Parathyroid adenoma (tissue), 2 donors: Measurements from ENCODE around the gene PDCL2.

Experiments used
- H2AFZ ChIP-seq: fragments of 300-600 bp; sonication (generic); one replicate; pipeline ENCODE4 v1.7.0; 2017; ENCODE audit warnings: antibody characterized with exemption, mild to moderate bottlenecking
- H3K27ac ChIP-seq: fragments of 300-600 bp; sonication (generic); one replicate; pipeline ENCODE4 v1.7.0; 2017
- H3K27me3 ChIP-seq: fragments of 300-600 bp; sonication (generic); one replicate; pipeline ENCODE4 v1.7.0; 2017; ENCODE audit warnings: low read length; ENCODE audit not compliant: control insufficient read depth, insufficient read depth
- H3K36me3 ChIP-seq: fragments of 300-600 bp; sonication (generic); one replicate; pipeline ENCODE4 v1.7.0; 2017; ENCODE audit warnings: low read length; ENCODE audit not compliant: control insufficient read depth, insufficient read depth
- H3K4me1 ChIP-seq: fragments of 300-600 bp; sonication (generic); one replicate; pipeline ENCODE4 v1.7.0; 2017; ENCODE audit warnings: control low read depth
- H3K4me2 ChIP-seq: fragments of 300-600 bp; sonication (generic); one replicate; pipeline ENCODE4 v1.7.0; 2017; ENCODE audit warnings: low read length
- H3K4me3 ChIP-seq: fragments of 300-600 bp; sonication (generic); one replicate; pipeline ENCODE4 v1.7.0; 2017; ENCODE audit warnings: low read depth, low read length
- H3K79me2 ChIP-seq: fragments of 300-600 bp; sonication (generic); one replicate; pipeline ENCODE4 v1.7.0; 2017; ENCODE audit warnings: control low read depth
- H3K9ac ChIP-seq: fragments of 300-600 bp; sonication (generic); one replicate; pipeline ENCODE4 v1.7.0; 2017; ENCODE audit warnings: mild to moderate bottlenecking
- H3K9me3 ChIP-seq: fragments of 300-600 bp; sonication (generic); one replicate; pipeline ENCODE4 v1.7.0; 2017; ENCODE audit warnings: low read length; ENCODE audit not compliant: control insufficient read depth
- TF ChIP-seq, protein P1 (sequence below): fragments of 300-600 bp; sonication (generic); IDR thresholded peaks from one replicate; pipeline ENCODE4 v1.7.0; 2017; ENCODE audit warnings: antibody characterized with exemption, mild to moderate bottlenecking
- donor health status: primary hyperparathyroidism.

The PDCL2 gene

DNA sequence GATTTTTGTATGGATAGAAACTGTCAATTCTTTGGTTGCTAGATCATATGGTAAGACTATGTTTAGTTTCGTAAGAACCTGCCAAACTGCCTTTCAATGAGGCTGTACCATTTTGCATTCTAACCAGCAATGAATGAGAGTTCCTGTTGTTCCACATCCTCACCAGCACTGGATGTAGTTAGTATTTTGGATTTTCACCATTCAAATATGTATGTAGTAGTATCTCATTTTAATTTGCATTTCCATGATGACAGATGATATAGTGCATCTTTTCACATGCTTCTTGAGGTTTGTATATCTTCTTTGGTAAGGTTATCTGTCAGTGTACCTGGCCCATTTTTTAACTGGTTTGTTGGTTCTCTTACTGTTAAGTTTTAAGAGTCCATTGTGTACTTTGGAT is 80.0 kb downstream of the PDCL2 start:
- Histone ChIP-seq H3K4me3 (no peak overlapping the region), H2AFZ (no peak overlapping the region), H3K36me3 (no peaks in the 10 kb centered on the region)

DNA sequence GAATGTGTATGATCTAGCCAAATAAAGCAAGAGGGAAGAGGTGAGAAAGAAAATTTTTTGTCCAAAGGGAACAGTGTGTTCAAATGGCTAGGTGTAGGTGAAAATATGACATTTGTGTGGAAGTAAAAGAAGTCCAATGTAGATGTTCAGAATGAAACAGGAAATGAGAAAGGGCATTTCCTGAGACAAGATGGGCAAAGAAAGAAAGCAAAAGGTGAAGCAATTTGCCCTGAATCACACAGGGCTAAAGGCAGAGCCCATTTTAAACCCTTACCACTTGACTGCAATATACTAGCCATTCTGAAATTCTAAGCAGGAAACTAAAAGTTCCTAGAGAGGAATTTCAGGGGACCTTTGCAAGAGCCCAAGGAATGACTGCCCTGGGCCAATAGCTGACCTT is 81.4 kb downstream of the PDCL2 start:
- H3K4me3 ChIP-seq, result no peak overlapping the region
- no peak overlapping the region for H3K9ac ChIP-seq
- no peaks in the 10 kb centered on the region for H3K36me3 ChIP-seq
- no peak overlapping the region for H3K4me2 ChIP-seq
- TF ChIP-seq, protein P1, sequence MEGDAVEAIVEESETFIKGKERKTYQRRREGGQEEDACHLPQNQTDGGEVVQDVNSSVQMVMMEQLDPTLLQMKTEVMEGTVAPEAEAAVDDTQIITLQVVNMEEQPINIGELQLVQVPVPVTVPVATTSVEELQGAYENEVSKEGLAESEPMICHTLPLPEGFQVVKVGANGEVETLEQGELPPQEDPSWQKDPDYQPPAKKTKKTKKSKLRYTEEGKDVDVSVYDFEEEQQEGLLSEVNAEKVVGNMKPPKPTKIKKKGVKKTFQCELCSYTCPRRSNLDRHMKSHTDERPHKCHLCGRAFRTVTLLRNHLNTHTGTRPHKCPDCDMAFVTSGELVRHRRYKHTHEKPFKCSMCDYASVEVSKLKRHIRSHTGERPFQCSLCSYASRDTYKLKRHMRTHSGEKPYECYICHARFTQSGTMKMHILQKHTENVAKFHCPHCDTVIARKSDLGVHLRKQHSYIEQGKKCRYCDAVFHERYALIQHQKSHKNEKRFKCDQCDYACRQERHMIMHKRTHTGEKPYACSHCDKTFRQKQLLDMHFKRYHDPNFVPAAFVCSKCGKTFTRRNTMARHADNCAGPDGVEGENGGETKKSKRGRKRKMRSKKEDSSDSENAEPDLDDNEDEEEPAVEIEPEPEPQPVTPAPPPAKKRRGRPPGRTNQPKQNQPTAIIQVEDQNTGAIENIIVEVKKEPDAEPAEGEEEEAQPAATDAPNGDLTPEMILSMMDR, result no peak
- no peaks in the 10 kb centered on the region for H3K9me3 ChIP-seq
- no peaks in the 10 kb centered on the region for H3K4me1 ChIP-seq
- H3K79me2 ChIP-seq, result no peaks in the 10 kb centered on the region
- no peak overlapping the region for H2AFZ ChIP-seq
- no peak overlapping the region for H3K27ac ChIP-seq
- H3K27me3 ChIP-seq, result no peaks in the 10 kb centered on the region

More for the DNA sequence above, 80.0 kb downstream of the PDCL2 start:
- H3K4me1 ChIP-seq, result no peaks in the 10 kb centered on the region
- no peak overlapping the region for H3K27ac ChIP-seq
- TF ChIP-seq, protein P1, result no peak
- no peak overlapping the region for H3K4me2 ChIP-seq
- no peaks in the 10 kb centered on the region for H3K79me2 ChIP-seq
- no peaks in the 10 kb centered on the region for H3K27me3 ChIP-seq
- no peaks in the 10 kb centered on the region for H3K9me3 ChIP-seq
- no peak overlapping the region for H3K9ac ChIP-seq

GRCh38 chr4:55509266-55509665 is 82.8 kb downstream of the PDCL2 start:
- no peak overlapping the region for H3K4me3 ChIP-seq
- no peak overlapping the region for H3K9ac ChIP-seq
- no peak overlapping the region for H3K27ac ChIP-seq
- H3K36me3 ChIP-seq, result no peaks in the 10 kb centered on the region
- TF ChIP-seq, protein P1, result no peak
- H3K9me3 ChIP-seq, result no peaks in the 10 kb centered on the region
- no peaks in the 10 kb centered on the region for H3K79me2 ChIP-seq
- no peak overlapping the region for H2AFZ ChIP-seq
- no peak overlapping the region for H3K4me2 ChIP-seq
- no peaks in the 10 kb centered on the region for H3K4me1 ChIP-seq
- no peaks in the 10 kb centered on the region for H3K27me3 ChIP-seq

- H3K79me2 ChIP-seq, result peaks cover 2% of the 10 kb centered on the region
- no peak overlapping the region for H3K9ac ChIP-seq
- no peak overlapping the region for H2AFZ ChIP-seq
- H3K27ac ChIP-seq, result no peak overlapping the region
- no peaks in the 10 kb centered on the region for H3K9me3 ChIP-seq
- H3K27me3 ChIP-seq, result no peaks in the 10 kb centered on the region
- no peaks in the 10 kb centered on the region for H3K4me1 ChIP-seq
- TF ChIP-seq, protein P1, result no peak
- H3K4me3 ChIP-seq, result no peak overlapping the region
- H3K4me2 ChIP-seq, result no peak overlapping the region
- H3K36me3 ChIP-seq, result no peaks in the 10 kb centered on the region
Observed at GRCh38 chr4:55507612-55508011, 84.4 kb downstream of the PDCL2 start.
